GM21526 (cell line): ENCODE results near the gene PTPRN2.
"Not testable (repeated sequence)": the region's sequence is repeated elsewhere in the genome, so short reads cannot be mapped to it uniquely, and the experiment has no call there.

Experiments used
- ATAC-seq: cut with Tn5 transposase; IDR thresholded peaks from one replicate; pipeline ENCODE4 v1.9.1; 2021; ENCODE audit warnings: moderate library complexity; ENCODE audit not compliant: unreplicated experiment, low FRiP score

PTPRN2 gene

GRCh38 chr7:158523165-158523856 lies 64.3 kb downstream of the PTPRN2 start:
- not testable (repeated sequence) for ATAC-seq

GRCh38 chr7:158521795-158522194 lies 65.8 kb downstream of the PTPRN2 start:
- ATAC-seq: not testable (repeated sequence)

DNA sequence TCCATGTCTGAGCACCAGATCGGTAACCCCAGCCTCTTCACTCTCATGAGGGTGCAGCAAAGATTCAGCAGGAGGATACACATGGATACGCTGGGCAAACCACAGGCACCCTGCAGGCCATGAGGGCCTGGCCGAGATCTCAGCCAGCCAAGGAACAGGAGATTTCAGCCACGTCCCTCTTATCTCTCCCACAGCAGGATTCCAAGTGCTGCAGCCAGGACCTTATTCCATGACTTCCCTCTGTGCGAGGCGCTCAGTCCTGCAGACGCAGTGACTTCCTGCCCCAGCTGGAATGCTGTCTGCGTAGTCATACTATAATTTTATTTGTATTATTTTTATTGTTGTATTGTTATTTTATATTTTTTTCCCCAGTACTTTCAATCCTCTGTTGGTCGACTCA lies 66.8 kb downstream of the PTPRN2 start:
- no peak for ATAC-seq

- no peak for ATAC-seq
Measured at GRCh38 chr7:158519633-158520174, 67.9 kb downstream of the PTPRN2 start.

- ATAC-seq: no peak
Measured at GRCh38 chr7:158518980-158519632, 68.5 kb downstream of the PTPRN2 start.

- ATAC-seq: no peak
Measured at GRCh38 chr7:158517571-158517970, 70.1 kb downstream of the PTPRN2 start.

- ATAC-seq: no peak
Measured at GRCh38 chr7:158517072-158517471, 70.6 kb downstream of the PTPRN2 start.

DNA sequence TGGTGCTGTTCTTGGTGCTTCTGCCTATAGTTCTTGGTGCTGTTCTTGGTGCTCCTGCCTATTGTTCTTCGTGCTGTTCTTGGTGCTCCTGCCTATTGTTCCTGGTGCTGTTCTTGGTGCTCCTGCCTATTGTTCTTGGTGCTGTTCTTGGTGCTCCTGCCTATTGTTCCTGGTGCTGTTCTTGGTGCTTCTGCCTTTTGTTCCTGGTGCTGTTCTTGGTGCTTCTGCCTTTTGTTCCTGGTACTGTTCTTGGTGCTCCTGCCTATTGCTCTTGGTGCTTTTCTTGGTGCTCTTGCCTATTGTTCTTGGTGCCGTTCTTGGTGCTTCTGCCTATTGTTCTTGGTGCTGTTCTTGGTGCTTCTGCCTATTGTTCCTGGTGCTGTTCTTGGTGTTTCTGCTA lies 71.1 kb downstream of the PTPRN2 start:
- ATAC-seq: no peak

DNA sequence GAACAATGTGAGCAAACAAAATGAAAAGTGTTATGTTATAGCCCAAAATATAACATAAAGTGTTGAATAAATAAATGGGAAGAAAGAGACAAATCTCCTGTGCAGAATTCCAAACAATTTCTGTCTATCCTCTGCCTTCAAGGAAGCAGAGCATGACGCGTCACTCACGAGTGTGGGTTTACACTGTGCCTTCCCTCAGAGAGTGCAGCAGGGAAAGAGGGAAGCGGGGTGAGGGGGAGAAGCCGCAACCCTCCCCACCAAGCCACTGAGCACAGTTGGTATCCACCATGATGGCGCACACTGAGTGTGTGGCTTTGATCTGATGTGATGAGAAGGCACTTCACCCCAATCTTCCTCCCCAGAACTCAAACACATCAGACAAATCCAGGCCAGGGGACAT lies 74.8 kb downstream of the PTPRN2 start:
- ATAC-seq: no peak

DNA sequence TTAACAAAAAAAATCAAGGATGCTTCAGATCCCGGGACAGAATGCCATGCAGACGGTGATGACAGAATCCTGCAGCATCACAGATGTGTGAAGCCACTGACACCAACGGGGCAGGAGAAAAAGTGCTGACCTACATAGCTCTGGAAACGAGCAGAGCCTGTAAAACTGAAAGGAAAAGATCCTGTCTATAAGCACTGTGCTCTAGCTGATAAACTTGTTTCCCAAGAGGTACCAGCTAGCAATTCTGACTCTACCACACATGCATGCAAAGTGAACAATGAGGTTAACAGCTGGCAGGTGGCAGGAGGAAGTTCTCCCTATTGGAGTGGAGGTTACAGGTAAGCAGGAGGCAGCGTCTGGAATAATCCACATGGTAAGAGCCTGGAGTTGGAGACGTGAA lies 75.6 kb downstream of the PTPRN2 start:
- no peak for ATAC-seq

DNA sequence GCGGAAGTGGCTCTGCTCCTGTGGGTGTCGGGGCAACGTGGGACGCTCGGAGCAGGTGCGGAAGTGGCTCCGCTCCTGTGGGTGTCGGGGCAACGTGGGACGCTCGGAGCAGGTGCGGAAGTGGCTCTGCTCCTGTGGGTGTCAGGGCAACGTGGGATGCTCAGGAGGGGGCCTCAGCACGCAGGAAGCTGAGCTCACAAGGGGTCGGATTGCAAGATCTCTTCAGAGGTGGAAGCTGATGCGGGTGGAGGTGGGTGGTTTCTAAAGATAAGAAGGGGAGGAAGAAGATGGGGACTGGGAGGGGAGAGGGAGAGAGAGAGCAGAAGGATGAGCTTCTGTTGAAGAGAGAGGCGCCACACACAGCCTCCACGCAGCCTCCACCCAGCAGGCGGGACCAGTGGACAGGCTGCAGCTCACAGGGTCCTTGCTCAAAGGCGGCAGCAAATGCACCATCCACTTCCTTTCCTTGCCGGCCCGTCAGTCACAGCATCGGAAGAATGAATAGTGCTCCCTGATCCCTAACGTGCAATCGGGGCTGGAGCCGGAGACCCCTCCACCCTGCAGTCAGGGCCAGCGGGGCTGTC lies 78.7 kb downstream of the PTPRN2 start:
- no peak for ATAC-seq

DNA sequence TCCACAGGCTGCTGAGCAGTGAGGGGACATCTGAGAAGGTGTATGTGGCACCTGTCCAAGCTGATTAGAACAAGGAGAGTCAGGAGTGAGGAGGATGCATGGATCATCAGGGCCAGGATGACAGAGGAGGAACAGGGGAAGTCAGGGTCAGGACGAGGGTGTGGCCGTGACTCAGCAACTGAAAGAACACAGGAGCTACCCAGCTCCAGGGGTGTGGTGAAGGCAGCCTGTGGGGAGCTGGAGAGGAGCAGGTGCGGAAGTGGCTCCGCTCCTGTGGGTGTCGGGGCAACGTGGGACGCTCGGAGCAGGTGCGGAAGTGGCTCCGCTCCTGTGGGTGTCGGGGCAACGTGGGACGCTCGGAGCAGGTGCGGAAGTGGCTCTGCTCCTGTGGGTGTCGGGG lies 79.3 kb downstream of the PTPRN2 start:
- ATAC-seq: not testable (repeated sequence)

GRCh38 chr7:158507917-158508316 lies 79.7 kb downstream of the PTPRN2 start:
- ATAC-seq: no peak

- not testable (repeated sequence) for ATAC-seq
Measured at GRCh38 chr7:158507175-158507574, 80.4 kb downstream of the PTPRN2 start.

DNA sequence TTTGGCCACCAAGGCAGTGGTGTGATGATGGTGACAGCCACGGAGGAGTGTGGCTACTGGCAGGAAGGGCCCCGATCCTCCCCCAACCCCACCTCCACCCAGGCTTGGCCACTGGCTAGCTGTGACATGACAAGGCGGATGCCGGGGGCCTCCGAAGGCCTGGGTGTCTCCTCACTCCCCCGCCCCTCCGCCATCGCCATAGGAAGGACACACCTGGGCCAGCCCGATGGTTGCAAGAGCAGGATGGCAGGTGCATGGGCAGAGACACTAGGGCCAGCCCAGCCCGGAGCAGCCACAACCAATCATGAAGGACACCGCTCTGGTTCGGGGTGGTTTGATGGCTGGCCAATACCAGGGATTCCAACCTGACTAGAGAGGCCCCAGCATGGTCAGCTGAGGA lies 81.0 kb downstream of the PTPRN2 start:
- ATAC-seq: no peak

GRCh38 chr7:158505683-158506082 lies 81.9 kb downstream of the PTPRN2 start:
- no peak for ATAC-seq

DNA sequence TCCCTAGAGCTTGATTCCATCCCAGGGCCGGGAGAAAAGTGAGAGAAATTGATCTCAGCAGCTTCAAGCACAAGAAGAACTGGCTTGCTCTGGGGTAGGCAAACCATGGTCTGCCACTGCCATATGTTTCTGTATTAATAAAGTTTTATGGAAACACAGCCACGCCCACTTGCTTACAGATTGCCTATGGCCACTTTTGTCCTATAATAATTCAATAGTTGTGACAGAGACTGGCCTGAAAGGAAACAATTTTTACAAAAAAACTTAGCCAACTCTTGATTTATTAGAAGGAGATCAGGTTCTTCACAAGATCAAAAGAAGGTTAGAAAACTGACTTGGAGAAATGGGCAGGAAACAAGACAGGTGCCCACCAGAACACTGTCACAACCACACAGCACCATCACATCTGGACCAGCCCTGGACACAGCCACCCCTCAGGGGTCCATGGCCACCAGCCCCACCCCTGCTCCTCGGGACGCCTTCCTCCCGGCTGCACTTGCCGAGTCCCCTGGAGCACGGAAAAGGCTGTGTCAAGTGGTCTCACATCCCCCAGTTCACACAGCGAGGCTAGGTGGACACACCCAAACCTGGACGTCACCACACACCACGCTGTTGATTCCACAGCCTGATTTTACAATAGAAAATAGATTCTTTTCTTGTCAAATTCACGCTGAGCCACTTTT lies 85.4 kb downstream of the PTPRN2 start:
- no peak for ATAC-seq

DNA sequence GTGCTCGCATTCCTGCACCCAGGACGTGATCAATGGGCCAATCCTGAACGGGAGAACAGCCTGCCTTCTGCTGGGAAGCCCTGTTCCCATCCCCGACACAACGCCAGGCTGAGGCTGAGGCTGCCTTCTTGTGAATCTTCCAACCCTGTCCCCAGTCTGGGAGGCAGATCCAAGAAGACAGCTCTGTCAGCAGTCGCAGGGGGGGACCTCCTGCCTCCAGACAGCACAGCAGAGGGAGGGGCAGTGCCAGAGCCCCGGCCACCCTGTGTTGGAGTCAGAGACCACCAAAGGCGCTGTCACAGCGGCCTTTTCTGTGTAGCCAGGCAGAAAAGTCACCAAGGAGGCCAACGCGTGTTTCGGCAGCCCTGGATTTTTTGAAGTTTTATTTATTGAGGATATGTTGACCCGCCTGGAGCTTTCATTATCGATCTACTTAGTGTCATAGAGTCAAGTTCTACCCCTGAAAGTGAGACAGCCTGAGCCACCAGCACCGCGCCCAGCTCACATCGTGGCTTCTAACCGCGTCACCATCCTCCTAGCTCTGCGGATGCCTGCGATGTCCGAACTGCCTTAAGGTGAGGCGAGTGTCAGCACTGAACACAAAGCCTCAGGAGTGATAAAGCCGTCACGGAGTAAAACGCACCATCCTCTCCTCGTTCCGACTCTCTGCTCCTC lies 86.1 kb downstream of the PTPRN2 start:
- no peak for ATAC-seq

GRCh38 chr7:158500651-158501052 lies 87.0 kb downstream of the PTPRN2 start:
- ATAC-seq: no peak

- no peak for ATAC-seq
Measured at GRCh38 chr7:158499082-158499455, 88.6 kb downstream of the PTPRN2 start.
